Activated CD8-positive, alpha-beta memory T cell treated with anti-CD3 and anti-CD28 coated beads for 24 hours (primary cell): ENCODE results near the gene TBC1D13.
"Not testable (repeated sequence)": the region's sequence is repeated elsewhere in the genome, so short reads cannot be mapped to it uniquely, and the experiment has no call there.

Source experiments
- DNase-seq: peaks from one replicate; pipeline ENCODE4 v3.0.0-alpha.2; 2020

The TBC1D13 gene, protein sequence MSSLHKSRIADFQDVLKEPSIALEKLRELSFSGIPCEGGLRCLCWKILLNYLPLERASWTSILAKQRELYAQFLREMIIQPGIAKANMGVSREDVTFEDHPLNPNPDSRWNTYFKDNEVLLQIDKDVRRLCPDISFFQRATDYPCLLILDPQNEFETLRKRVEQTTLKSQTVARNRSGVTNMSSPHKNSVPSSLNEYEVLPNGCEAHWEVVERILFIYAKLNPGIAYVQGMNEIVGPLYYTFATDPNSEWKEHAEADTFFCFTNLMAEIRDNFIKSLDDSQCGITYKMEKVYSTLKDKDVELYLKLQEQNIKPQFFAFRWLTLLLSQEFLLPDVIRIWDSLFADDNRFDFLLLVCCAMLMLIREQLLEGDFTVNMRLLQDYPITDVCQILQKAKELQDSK

DNA sequence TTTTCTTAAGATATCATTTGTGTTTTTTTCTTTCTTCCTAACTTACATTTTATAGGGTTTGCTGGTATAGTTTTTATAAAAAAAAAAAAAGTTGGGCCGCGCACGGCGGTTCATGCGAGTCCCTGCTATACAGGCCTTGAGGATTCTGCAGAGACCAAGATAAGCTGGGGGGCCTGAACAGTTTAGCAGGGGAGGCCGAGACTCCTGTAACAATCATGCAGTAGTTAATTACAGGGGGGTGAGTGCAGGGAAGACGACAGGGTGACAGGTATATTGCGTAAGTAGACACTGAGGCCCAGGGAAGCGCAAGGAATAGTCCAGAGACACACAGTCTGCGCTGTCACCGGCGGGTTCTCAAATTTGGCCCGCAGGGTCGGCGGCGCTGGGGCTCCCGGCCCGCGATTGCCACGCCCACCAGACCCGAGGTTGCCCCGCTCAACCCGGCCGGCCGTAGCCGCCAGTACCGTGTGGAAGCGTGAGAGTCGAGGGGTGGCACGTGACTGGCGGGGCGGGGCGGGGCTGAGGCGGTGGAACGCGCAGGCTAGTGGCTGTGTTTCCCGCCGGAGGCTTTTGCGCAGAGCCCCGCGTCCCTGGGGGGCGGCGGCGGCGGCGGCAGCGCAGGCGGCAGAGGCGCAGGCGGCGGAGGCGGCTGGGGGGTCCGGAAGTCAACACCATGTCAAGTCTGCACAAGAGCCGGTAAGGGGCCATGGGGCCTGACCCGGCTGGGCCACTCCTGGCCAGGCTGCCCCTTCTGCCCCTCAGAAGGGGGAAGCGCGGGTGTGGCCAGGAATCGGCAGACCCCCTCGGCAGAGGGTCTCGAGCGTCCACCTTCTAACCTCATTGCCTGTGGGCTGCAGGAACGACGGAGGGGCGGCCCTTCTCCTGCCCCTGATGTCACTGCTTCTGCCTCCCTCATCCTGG is at the start of gene TBC1D13:
TBC1D13 (plus strand) TSS at position 573 of the 921 bp plus-strand sequence; CDS start at position 674, 101 bp downstream.
- peak; percentile 97 for DNase-seq

DNA sequence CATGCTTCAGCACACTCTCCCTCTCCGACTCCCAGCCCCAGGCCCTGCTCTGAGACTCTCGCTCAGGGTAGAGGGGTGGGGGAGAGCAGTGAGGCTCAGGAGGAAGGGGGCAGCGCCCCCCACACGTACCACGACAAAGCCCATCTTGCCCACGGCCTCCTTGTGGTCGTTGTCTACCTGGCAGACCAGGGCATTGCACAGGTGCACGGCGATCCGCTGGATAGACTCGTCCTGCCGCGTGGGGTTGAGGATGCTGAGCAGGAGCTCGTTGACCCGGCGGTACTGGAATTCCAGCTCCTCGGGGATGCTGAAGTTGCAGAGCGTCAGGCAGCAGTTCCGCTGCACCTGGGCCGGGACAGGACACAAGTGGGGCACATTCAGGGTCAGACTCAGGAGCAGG is 44.7 kb upstream of the TBC1D13 start:
- no peak for DNase-seq

DNA sequence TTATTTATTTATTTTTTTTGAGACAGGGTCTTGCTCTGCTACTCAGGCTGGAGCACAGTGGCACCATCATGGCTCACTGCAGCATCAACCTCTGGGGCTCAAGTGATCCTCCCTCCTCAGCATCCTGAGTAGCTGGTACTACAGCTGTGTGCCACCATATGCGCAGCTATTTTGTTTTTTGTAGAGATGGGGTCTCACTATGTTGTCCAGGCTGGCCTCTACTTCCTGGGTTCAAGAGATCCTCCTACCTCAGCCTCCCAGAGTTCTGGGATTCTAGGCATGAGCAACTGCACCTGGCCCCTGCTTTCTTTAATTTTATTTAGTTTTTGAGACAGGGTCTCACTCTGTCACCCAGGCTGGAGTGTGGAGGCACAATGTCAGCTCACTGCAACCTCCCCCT is 43.6 kb upstream of the TBC1D13 start:
- DNase-seq: no peak

DNA sequence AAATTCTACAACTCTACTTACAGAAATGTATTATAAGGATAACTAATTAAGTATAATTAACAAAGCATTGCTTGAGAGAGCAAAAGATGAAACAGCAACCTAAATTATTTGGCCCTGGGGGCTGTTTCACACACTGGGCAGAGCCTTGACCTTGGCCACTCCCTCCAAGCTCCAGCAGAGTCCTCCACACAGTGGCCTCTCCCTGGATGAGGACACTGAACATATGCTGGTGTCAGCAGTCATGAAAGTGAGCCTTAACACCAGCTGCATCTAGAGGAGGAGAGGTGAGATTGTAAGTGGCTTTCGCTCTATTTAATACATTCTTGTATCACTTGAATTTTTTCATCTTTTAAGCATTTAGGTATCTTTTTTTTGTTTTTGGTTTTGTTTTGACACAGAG is 39.8 kb upstream of the TBC1D13 start:
- no peak for DNase-seq

DNA sequence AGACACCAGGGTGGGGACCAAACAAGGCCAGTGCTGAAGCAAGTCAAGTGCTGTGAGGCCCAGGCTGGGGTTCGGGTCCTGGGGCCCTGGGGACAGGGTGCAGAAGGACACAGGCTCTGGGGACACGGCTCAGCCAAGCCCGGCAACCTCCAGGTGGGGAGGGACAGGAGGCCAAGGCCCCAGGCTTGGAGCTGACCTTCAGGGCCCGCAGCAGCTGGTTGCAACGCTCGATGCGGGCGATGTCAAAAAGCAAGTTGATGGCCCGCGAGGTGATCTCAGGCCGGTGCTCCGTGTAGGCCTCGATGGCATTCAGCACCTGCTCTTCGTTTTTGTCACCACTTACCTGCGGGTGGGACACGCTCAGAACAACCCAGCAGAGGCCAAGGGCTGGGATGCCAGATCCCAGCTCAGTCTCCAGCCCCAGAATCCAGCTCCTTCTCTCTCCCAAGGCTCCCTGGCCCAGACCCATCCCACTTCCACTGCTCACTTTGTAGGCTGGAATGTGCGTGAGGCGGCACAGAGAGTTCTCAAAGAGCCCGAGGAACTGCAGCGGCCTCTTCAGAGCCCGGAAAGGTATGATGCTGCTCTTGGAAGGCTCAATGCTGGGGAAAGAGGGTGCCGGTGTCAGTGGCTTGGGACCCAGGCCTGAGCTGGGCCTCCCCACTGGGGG is 36.0 kb upstream of the TBC1D13 start:
- DNase-seq: no peak

DNA sequence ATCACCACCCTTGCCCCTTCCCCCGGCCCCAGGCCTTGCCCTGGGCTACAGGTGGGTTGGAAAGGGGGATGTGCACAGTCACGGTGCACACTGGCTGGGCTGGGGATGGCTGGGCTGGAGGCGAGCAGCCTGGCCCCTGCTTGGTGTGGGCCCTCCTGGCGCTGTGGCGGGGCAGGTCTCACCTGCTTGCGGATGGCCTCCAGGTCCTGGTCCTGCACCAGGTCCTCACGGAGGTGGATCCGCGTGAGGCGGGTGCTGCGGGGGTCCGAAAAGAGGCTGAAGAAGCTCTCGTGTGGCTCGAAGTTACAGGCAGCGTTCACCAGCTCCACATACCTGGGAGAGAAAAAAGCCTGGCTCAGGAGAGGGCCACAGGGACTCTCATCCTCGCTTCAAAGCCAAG is 33.4 kb upstream of the TBC1D13 start:
- DNase-seq: no peak

DNA sequence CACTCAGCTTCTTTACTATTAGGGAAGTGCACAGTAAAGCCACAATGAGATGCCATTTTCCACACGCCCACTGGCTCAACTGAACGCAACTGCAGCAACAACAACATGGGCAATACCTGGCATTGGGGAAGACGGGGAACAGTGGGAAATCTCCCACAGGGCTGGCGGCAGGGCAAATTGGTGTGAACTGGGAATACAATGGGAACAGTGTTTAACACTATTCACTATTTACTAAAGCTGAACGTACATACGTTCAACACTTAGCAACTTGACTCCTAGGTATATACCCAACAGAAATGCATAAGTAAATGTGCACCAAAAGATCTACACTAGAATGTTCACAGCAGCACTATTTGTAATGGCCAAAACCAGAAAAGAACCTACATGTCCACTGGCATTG is 29.5 kb upstream of the TBC1D13 start:
- DNase-seq: no peak

DNA sequence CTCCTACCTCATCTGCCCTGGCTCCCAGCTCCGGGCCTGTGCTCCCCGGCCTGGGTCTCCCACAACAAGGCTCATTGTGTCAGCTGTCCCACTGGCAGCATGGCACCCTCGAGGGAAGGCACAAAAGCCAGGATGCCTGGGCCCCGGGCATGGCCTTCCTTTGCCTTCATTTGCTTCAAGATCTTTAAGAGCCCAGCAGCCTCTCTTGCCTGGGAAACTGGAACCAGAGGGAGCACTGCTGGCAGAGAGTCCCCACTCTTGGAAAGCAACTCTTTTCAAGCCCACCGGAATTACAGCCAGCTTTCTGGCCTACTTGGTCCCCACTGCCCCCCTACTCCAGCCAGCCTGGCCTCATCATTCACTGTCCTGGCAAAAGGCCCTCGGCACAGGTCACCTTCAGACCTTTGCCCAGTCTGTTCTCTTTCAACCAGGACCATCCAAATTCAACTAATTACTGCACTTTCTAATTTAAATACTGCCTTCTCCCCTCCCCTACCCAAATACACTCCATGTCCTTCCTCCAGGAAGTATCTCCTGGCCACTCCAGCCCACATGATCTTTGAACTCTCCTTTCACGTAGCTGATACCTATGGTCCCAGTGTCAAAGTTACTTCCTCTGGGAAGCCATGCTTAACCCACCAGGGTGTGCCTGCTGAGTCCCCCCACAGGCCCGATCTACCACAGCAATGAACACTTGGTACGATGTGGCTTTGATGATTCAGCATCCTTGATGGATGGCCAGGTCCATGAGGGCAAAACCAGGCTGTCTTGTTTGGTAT is 24.2 kb upstream of the TBC1D13 start:
- no peak for DNase-seq

DNA sequence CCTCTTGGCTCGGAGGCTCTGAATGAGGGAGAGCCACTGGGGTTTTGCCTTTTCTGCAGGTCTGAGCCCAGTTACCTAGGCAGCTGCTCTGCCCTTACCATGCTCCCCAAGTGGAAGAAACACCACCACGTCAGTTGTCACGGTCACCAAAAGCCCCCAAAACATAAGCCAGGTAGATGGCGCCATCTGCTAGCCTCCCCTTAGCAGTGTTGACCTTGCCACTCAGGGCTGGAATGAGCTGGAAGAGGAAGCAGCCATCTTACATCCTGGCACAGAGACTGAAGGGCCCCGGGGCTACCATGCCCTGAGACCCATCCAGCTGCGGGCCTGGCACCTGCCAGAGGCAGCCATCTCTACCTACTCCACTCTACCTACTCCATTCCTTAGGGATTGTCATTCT is 22.7 kb upstream of the TBC1D13 start:
- no peak for DNase-seq

DNA sequence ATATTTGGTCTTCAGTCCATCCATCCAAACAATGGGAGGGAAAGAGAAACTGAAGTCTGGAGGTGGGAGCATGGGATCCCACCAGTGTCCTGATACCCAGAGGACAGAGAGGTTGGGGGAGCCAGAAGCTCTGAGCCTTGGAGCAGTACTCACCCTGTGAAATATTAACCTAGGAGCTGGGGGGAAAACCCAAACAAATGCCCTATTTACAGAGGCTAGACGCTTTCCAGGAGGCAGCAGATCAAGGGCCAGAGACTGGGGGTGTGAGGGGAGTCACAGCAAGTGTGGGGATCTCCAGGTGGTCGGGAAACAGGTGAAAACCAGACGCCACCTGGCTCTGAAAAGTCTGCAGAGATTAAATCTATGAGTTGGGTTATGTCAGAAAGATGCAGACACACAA is 21.6 kb upstream of the TBC1D13 start:
- no peak for DNase-seq

DNA sequence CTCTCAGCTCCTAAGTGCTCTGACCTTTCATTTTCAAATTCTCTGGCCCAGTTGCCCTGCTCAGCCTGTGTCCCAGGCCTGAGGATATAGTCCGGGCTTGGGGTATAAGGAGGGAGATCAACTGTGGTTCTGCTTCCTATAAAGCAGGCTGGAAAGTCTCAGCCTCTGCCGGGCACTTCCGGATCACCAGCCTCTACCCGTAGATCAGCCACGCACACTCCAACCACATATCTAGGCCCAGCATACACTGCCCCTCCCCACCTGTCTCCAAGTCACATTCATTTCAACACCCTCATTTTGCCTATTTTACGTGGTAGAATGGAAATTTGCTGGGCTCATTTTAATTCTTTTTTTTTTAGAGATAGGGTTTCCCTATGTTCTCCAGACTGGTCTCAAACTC is 18.4 kb upstream of the TBC1D13 start:
- no peak for DNase-seq

DNA sequence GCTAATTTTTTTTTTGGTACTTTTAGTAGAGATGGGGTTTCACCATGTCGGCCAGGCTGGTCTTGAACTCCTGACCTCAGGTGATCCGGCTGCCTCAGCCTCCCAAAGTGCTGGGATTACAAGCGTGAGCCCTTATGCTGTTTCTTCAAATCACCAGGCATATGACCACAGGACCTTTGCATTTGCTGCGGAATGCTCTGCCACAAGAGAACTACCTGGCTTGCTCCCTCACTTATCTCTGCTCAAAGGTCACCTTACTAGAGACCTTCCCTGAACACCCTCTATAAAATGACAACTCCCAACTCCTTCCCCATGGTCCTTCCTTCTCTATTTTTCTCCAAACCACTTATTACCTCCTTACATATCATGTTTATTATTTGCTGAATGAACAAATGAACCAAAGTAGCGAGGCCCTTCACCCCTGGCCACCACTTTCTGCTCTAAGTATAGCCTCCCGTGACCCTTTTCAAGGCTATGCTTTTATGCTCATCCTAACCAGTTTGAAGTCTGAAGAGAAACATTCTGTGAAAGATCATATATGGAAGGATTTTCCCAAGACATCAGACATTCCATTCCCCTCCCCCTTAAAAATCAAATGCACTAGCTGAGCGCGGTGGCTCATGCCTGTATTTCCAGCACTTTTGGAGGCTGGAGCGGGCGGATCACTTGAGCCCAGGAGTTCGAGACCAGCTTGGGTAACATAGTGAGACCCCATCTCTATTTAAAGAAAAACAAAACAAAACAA is 16.6 kb upstream of the TBC1D13 start:
- no peak for DNase-seq

DNA sequence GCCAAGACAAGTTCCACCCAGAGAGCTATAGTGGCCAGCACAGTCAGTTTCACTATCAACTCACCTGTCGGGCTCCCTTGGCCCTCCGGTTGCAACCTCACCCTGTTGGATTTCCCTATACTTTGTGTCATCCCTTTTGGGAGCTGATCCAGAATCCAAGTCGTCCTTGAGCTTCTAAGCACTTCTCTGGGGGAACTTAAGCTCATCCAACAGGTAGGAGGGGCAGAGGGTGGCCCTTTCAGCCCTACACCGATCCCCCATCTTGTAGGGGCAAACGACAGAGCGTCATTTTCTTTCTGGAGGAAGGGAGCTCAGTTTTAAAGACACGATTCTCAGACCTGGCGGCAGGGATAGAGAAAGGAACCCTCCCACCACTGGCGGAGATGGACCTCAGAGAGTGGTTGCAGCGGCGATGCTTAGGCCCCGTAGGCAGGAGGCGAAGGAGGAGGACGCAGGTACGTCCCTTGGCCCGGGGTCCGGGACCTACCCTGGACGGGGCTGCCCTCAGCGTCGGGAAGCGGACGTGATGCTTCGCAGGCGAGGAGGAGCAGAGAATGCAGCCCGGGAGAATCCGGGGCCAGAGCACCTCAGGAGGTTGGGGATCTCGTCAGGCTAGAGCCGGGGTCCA is 15.8 kb upstream of the TBC1D13 start:
- DNase-seq: no peak

DNA sequence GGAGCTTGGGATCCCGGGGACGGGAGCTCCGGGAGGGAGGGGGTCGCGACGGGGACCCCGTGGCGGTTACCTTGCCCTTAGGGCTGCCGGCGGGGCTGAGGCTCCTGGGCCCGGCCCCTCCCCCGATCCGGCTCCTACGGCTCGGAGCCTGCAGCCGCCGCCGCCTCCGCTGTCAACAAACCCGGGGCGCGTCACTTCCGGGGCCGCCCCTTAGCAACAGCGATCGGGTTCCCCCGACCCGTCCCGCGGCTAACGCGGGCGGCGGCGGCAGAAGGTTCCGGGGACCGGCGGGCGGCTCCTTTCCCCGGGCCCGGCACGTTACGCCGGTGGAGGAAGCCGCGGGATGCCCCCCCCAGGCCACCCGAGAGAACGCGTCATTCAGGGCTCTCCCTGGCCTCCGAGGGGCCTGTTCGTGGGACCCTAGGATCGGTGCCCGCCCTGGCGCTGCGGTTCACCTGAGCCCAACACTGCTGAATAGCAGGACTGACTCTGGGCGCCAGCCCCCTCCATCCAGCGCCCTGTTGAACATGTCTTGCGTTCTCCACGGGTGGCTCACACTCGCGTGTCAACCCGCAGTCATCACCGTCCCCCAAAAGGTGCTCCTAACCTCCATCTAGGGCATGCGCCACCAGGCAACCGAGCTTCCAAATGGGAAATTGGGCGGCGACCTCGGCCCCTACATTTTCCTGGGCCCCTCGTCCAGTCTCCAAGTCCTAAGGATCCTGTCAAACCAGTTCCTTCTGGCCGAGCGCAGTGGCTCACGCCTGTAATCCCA is 15.1 kb upstream of the TBC1D13 start, which contains the start of gene ZER1:
ZER1 (minus strand) TSS at position 183 of the 775 bp plus-strand sequence. CDS start 16,362 bp downstream, outside the sequence.
- DNase-seq: peak; percentile 97

DNA sequence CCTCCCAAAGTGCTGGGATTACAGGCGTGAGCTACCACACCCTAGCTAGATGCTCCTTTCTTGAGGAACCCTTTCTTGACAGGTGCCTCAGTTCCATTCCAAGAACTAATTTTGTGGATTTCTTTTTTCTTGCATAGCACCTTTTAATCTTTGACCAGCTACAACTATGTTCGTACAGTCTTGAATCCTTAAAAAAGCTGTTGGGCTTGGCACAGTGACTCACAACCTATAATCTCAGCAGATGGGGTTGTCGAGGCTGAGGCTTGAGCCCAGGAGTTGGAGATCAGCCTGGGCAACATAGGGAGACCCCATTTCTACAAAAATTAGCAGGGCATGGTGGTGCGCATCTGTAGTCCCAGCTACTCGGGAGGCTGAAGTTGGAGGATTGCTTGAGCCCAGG is 14.0 kb upstream of the TBC1D13 start:
- DNase-seq: no peak

DNA sequence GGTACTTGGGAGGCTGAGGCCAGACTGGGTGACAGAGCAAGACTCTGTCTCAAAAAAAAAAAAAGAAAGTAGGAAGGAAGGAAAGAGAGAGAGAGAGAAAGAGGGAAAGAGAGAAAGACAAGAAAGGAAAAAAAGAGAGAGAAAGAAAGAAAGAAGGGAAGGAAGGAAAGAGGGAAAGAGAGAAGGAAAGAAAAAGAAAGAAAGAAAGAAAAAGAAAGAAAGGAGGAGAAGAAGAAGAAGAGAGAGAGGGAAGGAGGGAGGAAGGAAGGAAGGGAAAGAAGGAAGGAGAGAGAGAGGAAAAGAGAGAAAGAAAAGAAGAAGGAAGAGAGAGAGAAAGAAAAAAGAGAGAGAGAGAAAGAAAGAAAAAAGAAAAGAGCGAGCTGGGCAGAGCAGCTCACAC is 12.2 kb upstream of the TBC1D13 start:
- no peak for DNase-seq

DNA sequence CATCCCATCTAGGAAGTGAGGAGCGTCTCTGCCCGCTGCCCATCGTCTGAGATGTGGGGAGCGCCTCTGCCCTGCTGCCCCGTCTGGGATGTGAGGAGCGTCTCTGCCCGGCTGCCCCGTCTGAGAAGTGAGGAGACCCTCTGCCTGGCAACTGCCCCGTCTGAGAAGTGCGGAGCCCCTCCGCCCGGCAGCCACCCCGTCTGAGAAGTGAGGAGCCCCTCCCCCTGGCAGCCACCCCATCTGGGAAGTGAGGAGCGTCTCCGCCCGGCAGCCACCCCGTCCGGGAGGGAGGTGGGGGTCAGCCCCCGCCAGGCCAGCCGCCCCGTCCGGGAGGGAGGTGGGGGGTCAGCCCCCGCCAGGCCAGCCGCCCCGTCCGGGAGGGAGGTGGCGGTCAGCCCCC is 7.0 kb upstream of the TBC1D13 start:
- not testable (repeated sequence) for DNase-seq

DNA sequence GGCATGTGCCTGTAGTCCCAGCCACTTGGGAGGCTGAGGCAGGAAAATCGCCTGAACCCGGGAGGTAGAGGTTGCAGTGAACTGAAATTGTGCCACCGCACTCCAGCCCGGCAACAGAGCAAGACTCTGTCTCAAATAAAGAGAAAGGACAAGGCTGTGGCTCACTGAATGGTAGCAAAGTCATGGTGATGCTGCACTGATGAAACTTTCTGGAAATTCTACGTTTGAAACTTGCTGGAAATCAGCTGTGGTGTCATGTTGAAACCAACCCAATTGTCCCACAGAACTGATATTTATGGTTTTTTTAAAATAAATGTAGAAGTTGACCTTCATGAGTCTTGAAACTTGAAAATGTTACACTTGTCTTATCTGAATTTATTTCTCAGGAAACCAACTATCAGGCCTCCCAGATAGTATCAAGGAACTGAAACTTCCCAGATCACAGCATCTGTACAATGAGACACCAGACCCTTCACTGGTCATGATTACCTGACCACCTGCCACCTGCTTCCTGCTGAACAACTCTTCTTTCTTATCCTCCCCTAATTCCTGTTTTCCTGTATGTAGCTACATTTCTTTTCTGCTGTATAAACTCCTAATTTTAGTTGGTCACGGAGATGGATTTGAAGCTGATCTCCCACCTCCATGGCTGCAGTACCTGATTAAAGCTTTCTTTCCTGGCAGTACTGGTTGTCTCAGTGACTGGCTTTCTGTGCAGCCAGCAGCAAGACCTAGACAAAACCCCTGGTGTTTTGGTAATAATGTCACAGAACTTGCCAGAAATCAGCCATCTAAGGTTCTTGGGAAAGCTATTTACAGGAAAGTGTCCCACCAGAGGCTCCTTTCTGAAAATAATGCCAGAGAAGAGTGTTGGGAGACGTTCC is 5.6 kb upstream of the TBC1D13 start:
- DNase-seq: no peak

DNA sequence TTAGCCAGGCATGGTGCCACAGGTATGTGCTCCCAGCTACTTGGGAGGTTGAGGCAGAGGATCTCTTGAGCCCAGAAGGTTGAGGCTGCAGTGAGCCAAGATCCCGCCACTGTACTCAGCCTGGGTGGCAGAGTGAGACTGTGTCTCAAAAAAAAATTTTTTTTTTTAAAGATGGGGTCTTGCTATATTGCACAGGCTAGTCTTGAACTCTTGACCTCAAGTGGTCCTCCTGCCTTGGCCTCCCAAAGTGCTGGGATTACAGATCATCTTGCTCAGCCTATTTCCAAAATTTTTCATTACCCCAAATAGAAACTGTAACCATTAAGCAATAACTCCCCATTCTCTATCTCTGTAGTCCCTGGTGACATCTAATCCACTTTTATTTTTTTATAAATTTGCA is 4.4 kb upstream of the TBC1D13 start:
- no peak for DNase-seq
